HL-60/S4 (cell line): ENCODE measurements around the gene RFX3.

Experiments
- in situ Hi-C: fragments of 300-500 bp; cut with MboI; formaldehyde crosslinking; loops from 2 replicates; pipeline ENCODE4 v1.14.3; 2022; ENCODE audit warnings: low sequenced_read_pairs

RFX3 gene

DNA sequence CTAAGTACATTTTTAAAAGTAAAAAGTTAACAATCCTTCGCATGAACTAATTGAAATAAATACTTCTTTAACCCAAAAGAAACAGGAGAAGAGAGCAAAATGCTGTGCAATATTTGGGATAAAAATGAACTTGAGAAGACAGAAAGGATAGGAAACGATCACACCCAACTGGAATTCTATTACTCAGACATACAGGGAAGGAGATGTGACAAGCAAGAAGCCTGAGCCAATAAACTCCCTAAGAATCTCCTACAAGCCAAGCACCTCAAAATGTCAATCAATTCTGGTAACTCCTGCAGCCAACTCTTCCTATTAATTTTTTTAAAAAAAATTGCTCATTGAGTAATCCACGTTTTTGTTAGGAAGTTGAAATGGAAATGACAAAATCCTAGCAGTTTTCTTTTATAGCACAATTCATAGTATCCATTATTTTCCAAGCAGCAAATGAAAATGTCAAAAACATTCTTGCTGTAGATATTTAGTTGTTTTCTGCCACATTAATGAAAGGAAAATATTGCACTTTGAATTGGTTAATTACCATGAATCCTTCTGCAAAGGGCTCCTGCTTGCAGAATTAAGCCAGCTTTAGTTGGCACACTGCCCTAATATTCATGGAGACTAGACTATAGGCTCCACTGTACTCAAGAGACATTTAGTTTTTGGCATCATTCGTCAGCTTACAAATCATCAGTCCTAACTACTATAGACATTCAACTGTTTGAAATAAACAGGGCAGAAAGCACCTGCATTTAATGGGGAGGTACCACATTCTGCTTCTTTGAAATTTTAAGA lies 89.0 kb downstream of the RFX3 start:
- in situ Hi-C loops: loop anchor here (25.0 kb wide), 2 partner anchors 200 to 575 kb away; no protein-coding TSS in a partner anchor

GRCh38 chr9:3435732-3436131 lies 90.1 kb downstream of the RFX3 start:
- in situ Hi-C loops: loop anchor here (25.0 kb wide), 2 partner anchors 198 to 573 kb away; no protein-coding TSS in a partner anchor

GRCh38 chr9:3434594-3434993 lies 91.2 kb downstream of the RFX3 start:
- in situ Hi-C loops: loop anchor here (25.0 kb wide), 2 partner anchors 197 to 572 kb away; no protein-coding TSS in a partner anchor

GRCh38 chr9:3433754-3434153 lies 92.0 kb downstream of the RFX3 start:
- in situ Hi-C loops: loop anchor here (25.0 kb wide), 2 partner anchors 196 to 571 kb away; no protein-coding TSS in a partner anchor

DNA sequence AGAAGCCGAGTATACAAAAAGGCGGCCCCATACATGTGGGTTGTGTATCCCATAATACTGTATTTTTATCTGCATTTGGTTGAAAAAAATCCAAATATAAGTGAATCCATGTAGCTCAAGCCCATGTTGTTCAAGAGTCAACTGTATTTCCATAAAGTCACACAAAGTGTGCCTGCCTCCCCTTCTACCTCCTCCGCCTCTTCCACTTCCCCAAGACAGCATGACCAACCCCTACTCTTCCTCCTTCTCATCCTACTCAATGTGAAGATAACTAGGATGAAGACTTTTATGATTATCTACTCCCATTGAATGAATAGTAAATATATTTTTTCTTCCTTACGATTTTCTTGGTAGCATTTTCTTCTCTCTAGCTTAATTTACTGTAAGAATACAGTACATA lies 92.7 kb downstream of the RFX3 start:
- in situ Hi-C loops: loop anchor here (25.0 kb wide), 2 partner anchors 196 to 571 kb away; no protein-coding TSS in a partner anchor

DNA sequence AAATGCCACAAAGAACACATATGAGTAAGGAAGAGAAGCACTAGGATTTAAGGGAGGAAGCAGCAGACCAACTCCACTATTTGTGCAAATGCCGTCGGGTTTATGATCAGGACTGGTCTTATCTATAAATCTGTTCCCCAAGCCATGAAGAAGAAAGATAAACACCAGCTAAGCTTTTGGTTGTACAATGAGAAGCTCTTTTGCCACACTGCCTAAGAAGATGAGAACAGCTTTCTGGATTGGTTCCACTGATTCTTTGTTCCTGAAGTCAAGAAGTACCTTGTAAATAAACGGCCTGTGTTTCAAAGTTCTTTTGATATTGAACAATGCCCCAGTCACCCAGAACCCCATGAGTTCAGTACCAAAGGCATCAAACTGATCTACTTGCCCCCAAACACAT lies 93.9 kb downstream of the RFX3 start:
- in situ Hi-C loops: loop anchor here (25.0 kb wide), 2 partner anchors 195 to 570 kb away; no protein-coding TSS in a partner anchor

GRCh38 chr9:3419893-3420292 lies 105.9 kb downstream of the RFX3 start:
- in situ Hi-C loops: no loop called here

- in situ Hi-C loops: no loop called here
Observed at GRCh38 chr9:3415906-3416305, 109.9 kb downstream of the RFX3 start.

- in situ Hi-C loops: no loop called here
Observed at GRCh38 chr9:3413984-3414383, 111.8 kb downstream of the RFX3 start.

DNA sequence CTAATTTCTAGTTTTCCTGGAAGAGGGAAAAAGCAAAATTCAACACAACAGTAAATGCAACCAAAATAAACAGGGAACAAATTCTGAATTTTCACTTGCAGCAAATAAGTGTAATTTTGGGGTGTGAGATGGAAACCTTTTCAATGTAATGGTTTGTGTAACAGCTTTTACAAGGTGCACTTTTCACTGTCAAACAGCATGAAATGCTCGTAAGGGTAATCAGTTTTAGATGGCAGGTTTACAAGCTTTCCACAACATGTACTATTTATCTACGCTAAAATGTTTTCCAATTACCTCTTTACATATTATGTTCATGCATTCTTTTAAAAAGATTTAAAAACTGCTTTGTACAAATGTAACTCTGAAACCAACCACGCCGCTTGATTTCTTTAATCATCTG lies 115.3 kb downstream of the RFX3 start:
- in situ Hi-C loops: no loop called here

- in situ Hi-C loops: no loop called here
Observed at GRCh38 chr9:3409453-3409852, 116.3 kb downstream of the RFX3 start.

GRCh38 chr9:3403315-3403714 lies 122.5 kb downstream of the RFX3 start:
- in situ Hi-C loops: no loop called here

- in situ Hi-C loops: no loop called here
Observed at GRCh38 chr9:3401221-3401954, 124.4 kb downstream of the RFX3 start.

- in situ Hi-C loops: no loop called here
Observed at GRCh38 chr9:3398232-3398648, 127.6 kb downstream of the RFX3 start.

DNA sequence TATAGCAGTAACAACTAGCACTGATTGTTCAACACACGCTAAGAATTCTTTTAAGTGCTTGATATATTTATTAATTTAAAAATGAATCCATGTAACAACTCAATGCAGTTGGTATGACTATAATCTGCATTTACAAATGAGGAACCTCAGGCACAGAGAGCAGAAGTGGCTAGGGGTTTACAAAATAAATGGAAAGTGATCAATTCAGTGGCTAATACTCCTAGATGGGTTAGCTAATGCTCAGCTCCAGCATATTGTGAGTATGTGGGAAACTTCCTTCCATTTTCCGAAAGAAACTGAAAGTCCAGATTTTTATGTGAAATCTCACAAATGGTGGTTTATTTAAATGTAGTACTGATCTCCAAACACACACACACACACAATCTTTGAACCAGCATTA lies 128.0 kb downstream of the RFX3 start:
- in situ Hi-C loops: no loop called here

- in situ Hi-C loops: no loop called here
Observed at GRCh38 chr9:3391414-3391813, 134.4 kb downstream of the RFX3 start.

GRCh38 chr9:3386753-3387152 lies 139.0 kb downstream of the RFX3 start:
- in situ Hi-C loops: no loop called here

GRCh38 chr9:3385871-3386270 lies 139.9 kb downstream of the RFX3 start:
- in situ Hi-C loops: no loop called here

- in situ Hi-C loops: no loop called here
Observed at GRCh38 chr9:3371842-3372241, 154.0 kb downstream of the RFX3 start.

DNA sequence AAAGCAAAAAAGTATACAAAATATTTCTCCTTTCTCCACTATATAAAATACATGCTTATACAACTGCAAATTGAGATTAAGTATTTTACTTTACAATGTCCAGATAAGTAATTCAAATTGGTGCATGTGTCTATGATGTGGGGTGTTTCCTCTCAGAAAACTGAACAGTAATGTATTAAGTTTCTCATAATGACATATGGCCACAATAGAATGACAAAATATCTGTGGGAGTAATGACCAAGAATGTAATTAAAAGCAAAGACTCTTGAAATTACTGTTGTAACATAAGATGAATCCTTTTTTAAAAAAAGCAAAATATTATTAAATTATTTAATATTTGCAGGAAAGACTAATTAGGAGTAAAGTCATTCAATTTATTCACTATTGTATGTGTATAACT lies 155.1 kb downstream of the RFX3 start:
- in situ Hi-C loops: no loop called here

DNA sequence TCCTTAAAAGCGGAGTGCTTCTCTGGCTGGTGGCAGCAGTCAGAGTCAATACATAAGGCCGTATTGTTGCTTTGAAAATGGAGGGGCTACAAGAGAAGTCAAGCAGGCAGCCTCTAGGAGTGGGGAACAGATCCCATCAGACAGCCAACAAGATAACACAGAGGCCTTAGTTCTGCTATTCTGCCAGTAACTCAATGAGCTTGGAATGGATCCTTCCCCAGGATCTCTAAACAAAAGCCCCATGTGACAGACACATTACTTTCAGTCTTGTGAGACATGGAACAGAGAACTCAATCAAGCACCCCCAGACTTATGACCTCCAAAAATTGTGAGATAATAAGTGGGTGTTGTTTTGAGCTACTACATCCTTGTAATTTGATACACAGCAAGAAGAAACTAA lies 158.6 kb downstream of the RFX3 start:
- in situ Hi-C loops: no loop called here
